ENCODE data around the gene PTTG1IP. TPM values are rescaled to one million over a fixed set of nuclear protein-coding genes. Genes with fewer than 3 reads are reported as not detected.

The PTTG1IP gene
- total and polyA plus RNA-seq, 2 of the 4 experiments (the other 2 are of a cell fraction) = 167 to 194 TPM

- Histone ChIP-seq H3K4me3 (ENCODE audit: insufficient read depth, low read depth, low read length) (no peak overlapping the region), H3K18ac (ENCODE audit: low read depth, low read length) (no peak overlapping the region), H2BK15ac (ENCODE audit: low read depth, low read length) (no peak overlapping the region), H4K8ac (ENCODE audit: low read depth in 2 of 2, low read length in 2 of 2) (no peak overlapping the region), H2AK9ac (replicated peaks; ENCODE audit: low read depth, low read length, poor library complexity) (no peak overlapping the region), H4K91ac (ENCODE audit: insufficient read depth, low read depth, low read length) (no peak overlapping the region), H3K4me2 (ENCODE audit: low read depth, low read length) (no peak overlapping the region), H2BK20ac (ENCODE audit: low read depth, low read length) (no peak overlapping the region), H3K27ac (ENCODE audit: insufficient read depth, low read length) (no peak overlapping the region), H2AK5ac (ENCODE audit: low read depth, low read length) (no peak overlapping the region), H3K23ac (ENCODE audit: low read depth, low read length) (no peak overlapping the region), H3K36me3 (ENCODE audit: control insufficient read depth, insufficient read depth, low read length) (no peaks in the 10 kb centered on the region), H3K4ac (ENCODE audit: low read depth, low read length) (no peak overlapping the region), H3K27me3 (ENCODE audit: control insufficient read depth, insufficient read depth, low read length) (peaks cover 64% of the 10 kb centered on the region), H2BK120ac (ENCODE audit: low read depth, low read length) (no peak overlapping the region), H3K9ac (ENCODE audit: low read depth, low read length) (no peak overlapping the region), H2BK5ac (ENCODE audit: low read depth, low read length, poor library complexity, severe bottlenecking) (no peak overlapping the region), H3K79me1 (ENCODE audit: low read depth in 1 of 2, low read length in 2 of 2) (no peaks in the 10 kb centered on the region), H4K5ac (ENCODE audit: low read depth, low read length) (no peak overlapping the region), H4K20me1 (ENCODE audit: insufficient read depth, low read length) (peaks cover 3% of the 10 kb centered on the region; the same call in 1 of the 2 replicates), H3K9me1 (ENCODE audit: insufficient read depth, low read length) (0 out of 2 replicates have a peak, but pooled peaks cover 2% of the 10 kb centered on the region), H3K14ac (replicated peaks; ENCODE audit: low read depth, low read length) (no peak overlapping the region), H3K9me3 (ENCODE audit: control insufficient read depth, insufficient read depth, low read length) (no peaks in the 10 kb centered on the region), H3K4me1 (ENCODE audit: control insufficient read depth, insufficient read depth, low read length) (no peaks in the 10 kb centered on the region), H3K56ac (ENCODE audit: extremely low read depth, insufficient read depth, low read length) (no peak overlapping the region), H2AFZ (replicated peaks; ENCODE audit: low read length, poor library complexity) (no peak overlapping the region)
- no peak for DNase-seq
- TF ChIP-seq NFE2L2 (IDR thresholded peaks at IDR 0.05; ENCODE audit: low read depth, low read length) (no peak), RCOR1 (IDR thresholded peaks at IDR 0.05; ENCODE audit: insufficient replicate concordance, low read length) (no peak), ELK1 (IDR thresholded peaks at IDR 0.05; ENCODE audit: borderline replicate concordance, low read depth, low read length) (no peak), MAFK (IDR thresholded peaks at IDR 0.05; ENCODE audit: low read depth, low read length) (no peak), CTCF (conservative IDR thresholded peaks at IDR 0.05; ENCODE audit: low read depth, low read length) (no peak), FOS (IDR thresholded peaks at IDR 0.05; ENCODE audit: low read depth, low read length) (no peak), CEBPB (IDR thresholded peaks at IDR 0.05; ENCODE audit: low read depth, low read length) (no peak), POLR2A (IDR thresholded peaks at IDR 0.05; ENCODE audit: low read depth, low read length) (no peak), USF2 (IDR thresholded peaks at IDR 0.05; ENCODE audit: low read depth, low read length) (no peak), RAD21 (IDR thresholded peaks at IDR 0.05; ENCODE audit: low read length) (no peak), SMC3 (IDR thresholded peaks at IDR 0.05; ENCODE audit: low read depth, low read length) (no peak), MAZ (IDR thresholded peaks at IDR 0.05; ENCODE audit: borderline replicate concordance, low read depth, low read length) (no peak), CHD1 (IDR thresholded peaks at IDR 0.05; ENCODE audit: low read depth, low read length) (no peak), RFX5 (IDR thresholded peaks at IDR 0.05; ENCODE audit: low read depth, low read length) (no peak), MXI1 (IDR thresholded peaks at IDR 0.05; ENCODE audit: borderline replicate concordance, low read depth, low read length) (no peak), BHLHE40 (IDR thresholded peaks at IDR 0.05; ENCODE audit: low read depth, low read length) (no peak)
- BruUV-seq (replicated peaks) = no TSS peak
- ChIA-PET CTCF (no interaction called here), POLR2A (ENCODE audit: unreplicated experiment) (interaction anchor here (0.6 kb wide), 1 partner anchor 8 kb away, joined by 3 read pairs; no protein-coding TSS in a partner anchor)
- ATAC-seq (ENCODE audit: low read depth) = no peak
- dilution Hi-C loops (cut with HindIII; ENCODE audit: low sequenced_read_pairs, unreplicated experiment) (no loop called here), in situ Hi-C loops (cut with MboI; ENCODE audit: low sequenced_read_pairs) (no loop called here), intact Hi-C loops (cut with micrococcal nuclease) (no loop called here)
- WGBS, 2 experiments (ENCODE audit: extremely low coverage in 2 of 2, insufficient read length in 1 of 2) = no CpG with 5 or more reads among the region's 7 CpGs
These were observed 43.5 kb upstream of the PTTG1IP start for GRCh38 chr21:44916965-44917364.

Data from IMR-90 (cell line).